BJ (cell line): ENCODE measurements around the gene DPP6. TPM values are rescaled to one million over a fixed set of nuclear protein-coding genes. Genes with fewer than 3 reads are reported as not detected.

Source experiments
- CTCF ChIA-PET: fragments of 350-600 bp; formaldehyde crosslinking; extraction: SDS; loops from one replicate; lab custom pipeline; 2021; ENCODE audit warnings: antibody characterized with exemption, inconsistent platforms; lab: Yijun Ruan, JAX
- POLR2A ChIA-PET: fragments of 300-600 bp; sonication (Branson Sonifier 250); formaldehyde crosslinking; extraction: SDS; loops from one replicate; lab custom pipeline; 2021; ENCODE audit warnings: antibody characterized with exemption; lab: Charles Lee
- DNase-seq: peaks from one replicate; pipeline ENCODE4 v3.0.0-alpha.2; 2011; ENCODE audit warnings: low read depth
- H3K27me3 ChIP-seq: 2 replicates; pipeline ENCODE4 v1.6.0; 2011; ENCODE audit warnings: low read length; ENCODE audit not compliant: control insufficient read depth, insufficient read depth
- H3K36me3 ChIP-seq: 2 replicates; pipeline ENCODE4 v1.5.1; 2011; ENCODE audit warnings: low read length; ENCODE audit not compliant: control insufficient read depth, insufficient read depth
- H3K4me3 ChIP-seq: 2 replicates; pipeline ENCODE4 v1.5.1; 2011; ENCODE audit warnings: low read depth, mild to moderate bottlenecking, control low read depth, low read length
- CTCF ChIP-seq: IDR thresholded peaks from 2 replicates; pipeline ENCODE4 v1.5.1; 2011; ENCODE audit warnings: low read depth, mild to moderate bottlenecking, control low read depth, inconsistent platforms, low read length, moderate library complexity; ENCODE audit not compliant: insufficient read depth
- polyA plus RNA-seq: library from polyadenylated mRNA; depleted of rRNA; stranded (reverse); fragments of >200 nt; gene quantifications from 2 replicates; pipeline ENCODE4 v1.2.3, GENCODE V29; 2011

Gene DPP6
- polyA plus RNA-seq, 1 experiment, result not detected

- no peak for TF ChIP-seq CTCF
- CTCF ChIA-PET, result no interaction called here
- Histone ChIP-seq H3K27me3 (no peaks in the 10 kb centered on the region), H3K36me3 (no peaks in the 10 kb centered on the region), H3K4me3 (no peak overlapping the region)
- POLR2A ChIA-PET, result no interaction called here
- no peak for DNase-seq
These were observed 115.6 kb downstream of the DPP6 start for GRCh38 chr7:154167807-154168206.

- POLR2A ChIA-PET, result no interaction called here
These were observed 119.2 kb downstream of the DPP6 start for GRCh38 chr7:154171422-154171821.

GRCh38 chr7:154172236-154172635 is 120.0 kb downstream of the DPP6 start:
- CTCF ChIA-PET, result no interaction called here
- POLR2A ChIA-PET, result no interaction called here
- DNase-seq, result no peak
- Histone ChIP-seq H3K27me3 (no peaks in the 10 kb centered on the region), H3K36me3 (no peaks in the 10 kb centered on the region), H3K4me3 (no peak overlapping the region)
- no peak for TF ChIP-seq CTCF

More at GRCh38 chr7:154171422-154171821, 119.2 kb downstream of the DPP6 start:
- CTCF ChIA-PET, result no interaction called here
- no peak for TF ChIP-seq CTCF
- Histone ChIP-seq H3K36me3 (no peaks in the 10 kb centered on the region), H3K27me3 (no peaks in the 10 kb centered on the region), H3K4me3 (no peak overlapping the region)
- DNase-seq, result no peak

GRCh38 chr7:154177584-154177983 is 125.4 kb downstream of the DPP6 start:
- ChIA-PET POLR2A (no interaction called here), CTCF (no interaction called here)
- TF ChIP-seq CTCF, result no peak
- no peaks in the 10 kb centered on the region for H3K36me3 ChIP-seq
- DNase-seq, result no peak
- no peak overlapping the region for H3K4me3 ChIP-seq
- H3K27me3 ChIP-seq, result no peaks in the 10 kb centered on the region

- no peaks in the 10 kb centered on the region for H3K36me3 ChIP-seq
- ChIA-PET POLR2A (no interaction called here), CTCF (no interaction called here)
- no peak for TF ChIP-seq CTCF
- no peaks in the 10 kb centered on the region for H3K27me3 ChIP-seq
- no peak overlapping the region for H3K4me3 ChIP-seq
- DNase-seq, result no peak
These were observed 126.7 kb downstream of the DPP6 start for GRCh38 chr7:154178895-154179294.
